Liver (tissue), 9 donors: Measurements from ENCODE around the gene COP1. TPM values are rescaled to one million over a fixed set of nuclear protein-coding genes. Genes with fewer than 3 reads are reported as not detected.
A peak's percentile ranks its signal among the peaks of the same experiment; 100 is the strongest.

ENCODE experiments used
- DNase-seq: peaks from one replicate; pipeline ENCODE4 v3.0.0-alpha.2; 2017; ENCODE audit warnings: low spot score
- H3K27ac ChIP-seq, 2 donors: one replicate each; pipeline ENCODE4 v1.7.0; 2013; ENCODE audit warnings: inconsistent platforms in 2 of 2, low read length in 2 of 2, control low read depth in 1 of 2, low read depth in 1 of 2, mild to moderate bottlenecking in 1 of 2
- H3K27me3 ChIP-seq, 4 donors: one replicate each; pipeline versions ENCODE4 v1.6.1 to v1.7.0; 2013; ENCODE audit warnings: low read length in 3 of 4, inconsistent platforms in 1 of 4, mild to moderate bottlenecking in 1 of 4, moderate library complexity in 1 of 4; ENCODE audit not compliant: control insufficient read depth in 4 of 4, insufficient read depth in 4 of 4
- H3K36me3 ChIP-seq, 4 donors: one replicate each; pipeline versions ENCODE4 v1.6.1 to v1.7.0; 2013; ENCODE audit warnings: low read length in 3 of 4, mild to moderate bottlenecking in 3 of 4, low read depth in 1 of 4, moderate library complexity in 1 of 4; ENCODE audit not compliant: control insufficient read depth in 4 of 4, insufficient read depth in 3 of 4
- H3K4me1 ChIP-seq, 4 donors: one replicate each; pipeline versions ENCODE4 v1.6.1 to v1.7.0; 2013; ENCODE audit warnings: low read length in 3 of 4, mild to moderate bottlenecking in 3 of 4, moderate library complexity in 1 of 4; ENCODE audit not compliant: control insufficient read depth in 4 of 4, insufficient read depth in 4 of 4
- H3K4me3 ChIP-seq, 3 donors: one replicate each; pipeline versions ENCODE4 v1.6.1 to v1.7.0; 2013; ENCODE audit warnings: low read length in 3 of 3, control low read depth in 1 of 3, low read depth in 1 of 3, mild to moderate bottlenecking in 1 of 3
- H3K9ac ChIP-seq, 2 donors: one replicate each; pipeline ENCODE4 v1.7.0; 2013; ENCODE audit warnings: low read length in 2 of 2, mild to moderate bottlenecking in 2 of 2, moderate library complexity in 2 of 2, control low read depth in 1 of 2, low read depth in 1 of 2
- H3K9me3 ChIP-seq, 4 donors: one replicate each; pipeline versions ENCODE4 v1.6.1 to v1.7.0; 2013; ENCODE audit warnings: low read length in 3 of 4; ENCODE audit not compliant: control insufficient read depth in 4 of 4
- CTCF ChIP-seq: fragments of 150-350 bp; IDR thresholded peaks from 2 replicates; pipeline ENCODE4 v1.5.1; 2017; ENCODE audit warnings: improper control_type of control experiment, low read depth, low read length; ENCODE audit not compliant: missing input control
- EGR1 ChIP-seq, 2 donors: IDR thresholded peaks; 2 replicates each; pipeline ENCODE4 v1.6.1; 2016 to 2018; ENCODE audit warnings: antibody characterized with exemption in 2 of 2, low read depth in 2 of 2
- FOXA1 ChIP-seq: IDR thresholded peaks from 2 replicates; pipeline ENCODE4 v1.6.1; 2016; ENCODE audit warnings: antibody characterized with exemption
- HNF4A ChIP-seq, 2 donors: conservative IDR thresholded peaks; 2 replicates each; pipeline ENCODE4 v1.6.1; 2016; ENCODE audit warnings: antibody characterized with exemption in 2 of 2, mild to moderate bottlenecking in 2 of 2
- HNF4G ChIP-seq: IDR thresholded peaks from 2 replicates; pipeline ENCODE4 v1.6.1; 2016; ENCODE audit warnings: antibody characterized with exemption
- JUND ChIP-seq, 2 donors: IDR thresholded peaks; 2 replicates each; pipeline ENCODE4 v1.6.1; 2016; ENCODE audit warnings: antibody characterized with exemption in 2 of 2
- MAX ChIP-seq: IDR thresholded peaks from 2 replicates; pipeline ENCODE4 v1.6.1; 2016; ENCODE audit warnings: antibody characterized with exemption
- NR2F2 ChIP-seq: IDR thresholded peaks from 2 replicates; pipeline ENCODE4 v1.6.1; 2016; ENCODE audit warnings: antibody characterized with exemption
- RAD21 ChIP-seq, 2 donors: IDR thresholded peaks; 2 replicates each; pipeline ENCODE4 v1.6.1; 2016; ENCODE audit warnings: antibody characterized with exemption in 2 of 2, mild to moderate bottlenecking in 2 of 2
- REST ChIP-seq: IDR thresholded peaks from 2 replicates; pipeline ENCODE4 v1.6.1; 2016; ENCODE audit warnings: antibody characterized with exemption, mild to moderate bottlenecking
- YY1 ChIP-seq: IDR thresholded peaks from 2 replicates; pipeline ENCODE4 v1.6.1; 2016; ENCODE audit warnings: antibody characterized with exemption, mild to moderate bottlenecking
- WGBS: extraction: QIAGEN DNeasy Blood & Tissue Kit; methylation state at CpG from one replicate; pipeline ENCODE4 v1.1.7; 2013; 5-methylcytosine and 5-hydroxymethylcytosine counted together
- polyA plus RNA-seq, 2 donors: library from polyadenylated mRNA; stranded (reverse) in 1 of 2; unstranded in 1 of 2; fragments of 200-250 nt in 1 of 2; fragments of >200 nt in 1 of 2; fragmentation: Nextera tagmentation in 1 of 2; extraction: Ambion mirVana in 1 of 2; gene quantifications; one replicate each; pipeline versions ENCODE4 v1.2.1 to v1.2.3, GENCODE V29; 2013 to 2015
- total RNA-seq, 2 donors: library from RNA; depleted of rRNA; stranded (reverse); fragments of >200 nt; gene quantifications; one replicate each; pipeline ENCODE4 v1.2.3, GENCODE V29; 2014
- donor health status: healthy.
- donor health status: healthy.
- donor health status: healthy.
- donor health status: healthy.
- donor health status: healthy.

COP1 gene
- total and polyA plus RNA-seq, 4 donors: 14.7 to 35.7 (median 22.5) TPM

GRCh38 chr1:176122282-176122681, 84.8 kb downstream of the COP1 start:
- DNase-seq: no peak
- H3K9ac ChIP-seq: no peak overlapping the region
- H3K27ac ChIP-seq: no peak overlapping the region
- no peaks in the 10 kb centered on the region for H3K4me1 ChIP-seq
- H3K9me3 ChIP-seq: no peaks in the 10 kb centered on the region
- TF ChIP-seq HNF4A (conservative IDR thresholded peaks at IDR 0.05) (no peak), YY1 (no peak), HNF4G (no peak), RAD21 (IDR thresholded peaks at IDR 0.05) (no peak), REST (no peak), MAX (no peak), FOXA1 (no peak), JUND (IDR thresholded peaks at IDR 0.05) (no peak), EGR1 (IDR thresholded peaks at IDR 0.05; ENCODE audit: low read depth in 2 of 2) (no peak), NR2F2 (no peak), CTCF (no peak)
- peaks cover 0 to 7% (median 2%) of the 10 kb centered on the region in 4 donors for H3K36me3 ChIP-seq
- WGBS: 97% methylated on average over 4 of the region's 4 CpGs
- H3K4me3 ChIP-seq: no peak overlapping the region
- H3K27me3 ChIP-seq: no peaks in the 10 kb centered on the region

GRCh38 chr1:176119549-176119948, 87.5 kb downstream of the COP1 start:
- TF ChIP-seq CTCF (peak; percentile 35), RAD21 (IDR thresholded peaks at IDR 0.05) (peak; percentile 72 to 74), EGR1 (IDR thresholded peaks at IDR 0.05; ENCODE audit: low read depth in 2 of 2) (no peak)
- Histone ChIP-seq H3K27ac (no peak overlapping the region), H3K27me3 (no peaks in the 10 kb centered on the region), H3K9ac (no peak overlapping the region), H3K4me3 (no peak overlapping the region), H3K4me1 (no peaks in the 10 kb centered on the region), H3K9me3 (no peaks in the 10 kb centered on the region), H3K36me3 (peaks cover 0 to 10% (median 3%) of the 10 kb centered on the region in 4 donors)
- DNase-seq: no peak
- WGBS: 31% methylated on average over 1 of the region's 1 CpG
